HG02973 (cell line): ENCODE results near the gene DARS1.

Source experiments
- ATAC-seq: cut with Tn5 transposase; IDR thresholded peaks from one replicate; pipeline ENCODE4 v1.9.1; 2021; ENCODE audit warnings: moderate library complexity; ENCODE audit not compliant: unreplicated experiment

Gene DARS1

GRCh38 chr2:135985018-135985825, at the start of gene DARS1:
Gene DARS1, minus strand, starts transcription at chr2:135985626. Its CDS starts 158 bp downstream, at chr2:135985468.
- peak; percentile 80 for ATAC-seq

GRCh38 chr2:136034629-136035028, 49.2 kb upstream of the DARS1 start:
- ATAC-seq = no peak

GRCh38 chr2:136032817-136033535, 47.5 kb upstream of the DARS1 start:
- no peak for ATAC-seq

GRCh38 chr2:136032192-136032591, 46.8 kb upstream of the DARS1 start:
- no peak for ATAC-seq

GRCh38 chr2:136031711-136032110, 46.3 kb upstream of the DARS1 start:
- no peak for ATAC-seq

GRCh38 chr2:136030406-136030805, 45.0 kb upstream of the DARS1 start:
- ATAC-seq = no peak

GRCh38 chr2:136029149-136029548, 43.7 kb upstream of the DARS1 start:
- ATAC-seq = peak; percentile 46

- ATAC-seq = no peak
Observed at GRCh38 chr2:136028001-136028400, 42.6 kb upstream of the DARS1 start.

GRCh38 chr2:136027112-136027511, 41.7 kb upstream of the DARS1 start:
- ATAC-seq = no peak

- peak; percentile 57 for ATAC-seq
Observed at GRCh38 chr2:136025057-136025973, 39.9 kb upstream of the DARS1 start.

- no peak for ATAC-seq
Observed at GRCh38 chr2:136024616-136025015, 39.2 kb upstream of the DARS1 start.

GRCh38 chr2:136024185-136024584, 38.8 kb upstream of the DARS1 start:
- ATAC-seq = no peak

- ATAC-seq = no peak
Observed at GRCh38 chr2:136023416-136023815, 38.0 kb upstream of the DARS1 start.

- ATAC-seq = no peak
Observed at GRCh38 chr2:136022396-136023146, 37.1 kb upstream of the DARS1 start.

GRCh38 chr2:136021976-136022375, 36.5 kb upstream of the DARS1 start:
- ATAC-seq = no peak

- no peak for ATAC-seq
Observed at GRCh38 chr2:136021406-136021805, 36.0 kb upstream of the DARS1 start.

GRCh38 chr2:136020831-136021230, 35.4 kb upstream of the DARS1 start:
- no peak for ATAC-seq

GRCh38 chr2:136019825-136020224, 34.4 kb upstream of the DARS1 start:
- no peak for ATAC-seq

GRCh38 chr2:136019306-136019705, 33.9 kb upstream of the DARS1 start:
- ATAC-seq = peak; percentile 66

- ATAC-seq = no peak
Observed at GRCh38 chr2:136017786-136018185, 32.4 kb upstream of the DARS1 start.
